Measurements from ENCODE around the gene SH3GLB2. TPM values are rescaled to one million over a fixed set of nuclear protein-coding genes. Genes with fewer than 3 reads are reported as not detected.

The SH3GLB2 gene
- 52.7 and 59.4 TPM in 2 replicates for total RNA-seq (2021)
- Bru-seq, nascent RNA: percentile 58 among the genes with signal in this experiment
- BruChase-seq, experiment 1, labeled RNA remaining after a 2-hour chase: percentile 64 among the genes with signal in this experiment
- BruChase-seq, experiment 2, labeled RNA remaining after a 6-hour chase: percentile 71 among the genes with signal in this experiment
- long read RNA-seq, full-length matches to known transcripts: 138 of 181 reads
- long read RNA-seq, partial matches to known transcripts: 7 of 181 reads
- long read RNA-seq, other reads (novel, unspliced or antisense): 36 of 181 reads

GRCh38 chr9:129028192-129028966, at the start of gene SH3GLB2:
SH3GLB2 (minus strand) TSS chr9:129028331; CDS start chr9:129028154, 177 bp downstream.
- intact Hi-C loops (cut with micrococcal nuclease; ENCODE audit: unreplicated experiment): no loop called here
- H3K27ac ChIP-seq (ENCODE audit: low read depth, low read length, poor library complexity, severe bottlenecking): peak within 1 kb of the TSS; percentile 49
- peaks cover 20% of the 10 kb centered on the region for H3K4me1 ChIP-seq (ENCODE audit: insufficient read depth, low read length, poor library complexity, severe bottlenecking)
- no TSS peak for BruUV-seq (replicated peaks)
- CTCF ChIA-PET: interaction anchor here (0.5 to 1.0 kb wide), 8 partner anchors 23 to 756 kb away, joined by 3 to 6 read pairs (median 3); partner anchors contain the start of gene CERCAM
- POLR2A ChIA-PET (ENCODE audit: low non-redundant PET): interaction anchor here (0.5 kb wide), 1 partner anchor 102 kb away, joined by 5 read pairs; no protein-coding TSS in a partner anchor
- DNase-seq (ENCODE audit: low spot score): peak; percentile 90
- peak within 1 kb of the TSS; percentile 69 for H3K4me3 ChIP-seq (ENCODE audit: low read depth, low read length, poor library complexity, severe bottlenecking)
- no peaks in the 10 kb centered on the region for H3K9me3 ChIP-seq (ENCODE audit: low read depth, low read length, poor library complexity, severe bottlenecking)
- H3K36me3 ChIP-seq (ENCODE audit: insufficient read depth, low read length, poor library complexity, severe bottlenecking): no peaks in the 10 kb centered on the region
- H3K27me3 ChIP-seq (replicated peaks; ENCODE audit: insufficient read depth, low read depth, low read length, poor library complexity): no peaks in the 10 kb centered on the region
- no peak for TF ChIP-seq EZH2 (IDR thresholded peaks at IDR 0.05; ENCODE audit: borderline replicate concordance, low read depth, low read length, poor library complexity, severe bottlenecking)
- TF ChIP-seq CTCF (conservative IDR thresholded peaks at IDR 0.05; ENCODE audit: low read depth, low read length): peak; percentile 77

GRCh38 chr9:129077236-129077635, 49.1 kb upstream of the SH3GLB2 start:
- Histone ChIP-seq H3K4me1 (ENCODE audit: insufficient read depth, low read length, poor library complexity, severe bottlenecking) (peaks cover 10% of the 10 kb centered on the region), H3K27me3 (replicated peaks; ENCODE audit: insufficient read depth, low read depth, low read length, poor library complexity) (no peaks in the 10 kb centered on the region), H3K36me3 (ENCODE audit: insufficient read depth, low read length, poor library complexity, severe bottlenecking) (no peaks in the 10 kb centered on the region), H3K9me3 (ENCODE audit: low read depth, low read length, poor library complexity, severe bottlenecking) (no peaks in the 10 kb centered on the region), H3K27ac (ENCODE audit: low read depth, low read length, poor library complexity, severe bottlenecking) (no peak overlapping the region), H3K4me3 (ENCODE audit: low read depth, low read length, poor library complexity, severe bottlenecking) (no peak overlapping the region)
- BruUV-seq (replicated peaks): no TSS peak
- intact Hi-C loops (cut with micrococcal nuclease; ENCODE audit: unreplicated experiment): no loop called here
- POLR2A ChIA-PET (ENCODE audit: low non-redundant PET): no interaction called here
- TF ChIP-seq CTCF (conservative IDR thresholded peaks at IDR 0.05; ENCODE audit: low read depth, low read length): no peak
- no peak for TF ChIP-seq EZH2 (IDR thresholded peaks at IDR 0.05; ENCODE audit: borderline replicate concordance, low read depth, low read length, poor library complexity, severe bottlenecking)
- CTCF ChIA-PET: no interaction called here
- no peak for DNase-seq (ENCODE audit: low spot score)

- Histone ChIP-seq H3K9me3 (ENCODE audit: low read depth, low read length, poor library complexity, severe bottlenecking) (no peaks in the 10 kb centered on the region), H3K4me3 (ENCODE audit: low read depth, low read length, poor library complexity, severe bottlenecking) (no peak overlapping the region), H3K27me3 (replicated peaks; ENCODE audit: insufficient read depth, low read depth, low read length, poor library complexity) (no peaks in the 10 kb centered on the region), H3K36me3 (ENCODE audit: insufficient read depth, low read length, poor library complexity, severe bottlenecking) (no peaks in the 10 kb centered on the region), H3K27ac (ENCODE audit: low read depth, low read length, poor library complexity, severe bottlenecking) (no peak overlapping the region), H3K4me1 (ENCODE audit: insufficient read depth, low read length, poor library complexity, severe bottlenecking) (peaks cover 5% of the 10 kb centered on the region)
- DNase-seq (ENCODE audit: low spot score): no peak
- ChIA-PET POLR2A (ENCODE audit: low non-redundant PET) (no interaction called here), CTCF (no interaction called here)
- no TSS peak for BruUV-seq (replicated peaks)
- TF ChIP-seq CTCF (conservative IDR thresholded peaks at IDR 0.05; ENCODE audit: low read depth, low read length) (no peak), EZH2 (IDR thresholded peaks at IDR 0.05; ENCODE audit: borderline replicate concordance, low read depth, low read length, poor library complexity, severe bottlenecking) (no peak)
- intact Hi-C loops (cut with micrococcal nuclease; ENCODE audit: unreplicated experiment): no loop called here
Observed at GRCh38 chr9:129076640-129077037, 48.5 kb upstream of the SH3GLB2 start.
